GM12878 (cell line): ENCODE data around the gene CNTN4. TPM values are rescaled to one million over a fixed set of nuclear protein-coding genes. Genes with fewer than 3 reads are reported as not detected.

Experiments used
- ATAC-seq: fragments of 200-7000 bp; cut with Tn5 transposase; 3 replicates; pipeline ENCODE4 v1.9.1; 2020; ENCODE audit warnings: mild to moderate bottlenecking, moderate library complexity
- BruUV-seq: library from RNA; stranded (reverse); fragments of 400-500 nt; replicated peaks from 2 replicates; lab custom pipeline; 2021; lab: Mats Ljungman, UMichigan
- CTCF ChIA-PET: fragments of 300-600 bp; sonication (Branson Sonifier 250); formaldehyde crosslinking; extraction: SDS; loops from one replicate; lab custom pipeline; 2021; ENCODE audit warnings: inconsistent platforms; lab: Yijun Ruan, JAX
- POLR2A ChIA-PET: fragments of 350-600 bp; formaldehyde crosslinking; extraction: SDS; loops from one replicate; lab custom pipeline; 2021; ENCODE audit warnings: inconsistent platforms; lab: Charles Lee
- RAD21 ChIA-PET: fragments of 300-600 bp; sonication (Branson Sonifier 250); formaldehyde crosslinking; loops from one replicate; lab custom pipeline; 2023; ENCODE audit warnings: antibody characterized with exemption; ENCODE audit not compliant: unreplicated experiment; lab: Charles Lee
- SMC1A ChIA-PET: fragments of 300-600 bp; sonication (Branson Sonifier 250); formaldehyde crosslinking; loops from one replicate; lab custom pipeline; 2023; ENCODE audit not compliant: unreplicated experiment, uncharacterized antibody; lab: Charles Lee
- DNase-seq: peaks from one replicate; pipeline ENCODE4 v3.0.0-alpha.2; 2011; ENCODE audit warnings: low read depth, low spot score
- FAIRE-seq: peaks from 3 replicates; lab custom pipeline; 2011; peaks lifted over from hg19 to GRCh38; lab: Jason Lieb, UNC
- H2AFZ ChIP-seq: 2 replicates; pipeline ENCODE4 v1.6.0; 2011; ENCODE audit warnings: low read depth, low read length, control low read depth; ENCODE audit not compliant: control insufficient read depth
- H3K27ac ChIP-seq: 2 replicates; pipeline ENCODE4 v1.5.1; 2011; ENCODE audit warnings: control low read depth; ENCODE audit not compliant: control insufficient read depth, insufficient read depth
- H3K27me3 ChIP-seq, 2 experiments: replicated peaks in 1 of 2; 2 replicates each; pipeline versions ENCODE4 v1.6.0 to v1.6.1; 2011; ENCODE audit warnings: low read length in 1 of 2; ENCODE audit not compliant: control insufficient read depth in 2 of 2, insufficient read depth in 2 of 2
- H3K36me3 ChIP-seq, 2 experiments: 2 replicates each; pipeline ENCODE4 v1.5.1; 2011; ENCODE audit warnings: low read length in 1 of 2; ENCODE audit not compliant: control insufficient read depth in 2 of 2, insufficient read depth in 2 of 2
- H3K4me1 ChIP-seq: 2 replicates; pipeline ENCODE4 v1.6.1; 2011; ENCODE audit warnings: mild to moderate bottlenecking, low read length, moderate library complexity, mixed read lengths; ENCODE audit not compliant: control insufficient read depth, insufficient read depth
- H3K4me2 ChIP-seq: 2 replicates; pipeline ENCODE4 v1.6.0; 2011; ENCODE audit warnings: control low read depth; ENCODE audit not compliant: control insufficient read depth, insufficient read depth
- H3K4me3 ChIP-seq: fragments of 200-600 bp; sonication (generic); 2 replicates; pipeline ENCODE4 v1.5.1; 2016
- H3K79me2 ChIP-seq: 2 replicates; pipeline ENCODE4 v1.6.0; 2011; ENCODE audit warnings: low read length; ENCODE audit not compliant: control insufficient read depth, insufficient read depth
- H3K9ac ChIP-seq: 2 replicates; pipeline ENCODE4 v1.8.0; 2011; ENCODE audit warnings: low read length, control low read depth, mixed read lengths; ENCODE audit not compliant: control insufficient read depth, insufficient read depth
- H3K9me3 ChIP-seq: replicated peaks from 3 replicates; pipeline ENCODE4 v1.5.1; 2011; ENCODE audit warnings: mild to moderate bottlenecking, low read length; ENCODE audit not compliant: control insufficient read depth, insufficient read depth
- H4K20me1 ChIP-seq: 2 replicates; pipeline ENCODE4 v1.6.0; 2011; ENCODE audit not compliant: control insufficient read depth, insufficient read depth
- BACH1 ChIP-seq: fragments of 450-650 bp; IDR thresholded peaks from 2 replicates; pipeline ENCODE4 v1.6.1; 2017; ENCODE audit warnings: mild to moderate bottlenecking, borderline replicate concordance
- BHLHE40 ChIP-seq, 2 experiments: fragments of 450-650 bp in 1 of 2; IDR thresholded peaks; 2 replicates each; pipeline ENCODE4 v1.6.1; 2011 to 2017; ENCODE audit warnings: low read depth in 2 of 2, borderline replicate concordance in 1 of 2, improper control_type of control experiment in 1 of 2, low read length in 1 of 2, mild to moderate bottlenecking in 1 of 2
- CEBPZ ChIP-seq: fragments of 150-350 bp; IDR thresholded peaks from 2 replicates; pipeline ENCODE4 v1.6.1; 2016; ENCODE audit warnings: low read depth, low read length
- E2F8 ChIP-seq: fragments of 450-650 bp; IDR thresholded peaks from 2 replicates; pipeline ENCODE4 v1.6.1; 2018; ENCODE audit warnings: mild to moderate bottlenecking, low read depth, moderate library complexity; ENCODE audit not compliant: partially characterized antibody
- ELK1 ChIP-seq: IDR thresholded peaks from 2 replicates; pipeline ENCODE4 v1.6.1; 2012; ENCODE audit warnings: low read depth, low read length, improper control_type of control experiment
- HCFC1 ChIP-seq: fragments of 150-350 bp; IDR thresholded peaks from 2 replicates; pipeline ENCODE4 v1.6.1; 2014; ENCODE audit warnings: low read length
- IKZF1 ChIP-seq: fragments of 450-650 bp; conservative IDR thresholded peaks from 2 replicates; pipeline ENCODE4 v1.6.1; 2017; ENCODE audit warnings: antibody characterized with exemption, mild to moderate bottlenecking
- JUNB ChIP-seq: IDR thresholded peaks from 2 replicates; pipeline ENCODE4 v1.6.1; 2016; ENCODE audit warnings: antibody characterized with exemption, mild to moderate bottlenecking
- MEF2B ChIP-seq: fragments of 450-650 bp; IDR thresholded peaks from 2 replicates; pipeline ENCODE4 v1.6.1; 2018; ENCODE audit warnings: mild to moderate bottlenecking, moderate library complexity; ENCODE audit not compliant: partially characterized antibody, poor library complexity, severe bottlenecking
- RFX5 ChIP-seq: IDR thresholded peaks from 2 replicates; pipeline ENCODE4 v1.6.1; 2011; ENCODE audit warnings: low read depth, low read length, improper control_type of control experiment
- SIX5 ChIP-seq: IDR thresholded peaks from 2 replicates; pipeline ENCODE4 v1.6.1; 2011; ENCODE audit warnings: mild to moderate bottlenecking, low read depth, low read length, moderate library complexity; ENCODE audit not compliant: severe bottlenecking
- TBL1XR1 ChIP-seq: IDR thresholded peaks from 2 replicates; pipeline ENCODE4 v1.6.1; 2012; ENCODE audit warnings: low read depth, low read length, improper control_type of control experiment
- USF2 ChIP-seq: IDR thresholded peaks from 2 replicates; pipeline ENCODE4 v1.6.1; 2011; ENCODE audit warnings: low read depth, low read length, improper control_type of control experiment, borderline replicate concordance
- ZNF384 ChIP-seq: IDR thresholded peaks from 2 replicates; pipeline ENCODE4 v1.6.1; 2012; ENCODE audit warnings: low read depth, mild to moderate bottlenecking, low read length, improper control_type of control experiment, borderline replicate concordance
- WGBS: methylation state at CpG from one replicate; pipeline ENCODE4 v1.1.6; 2016; ENCODE audit warnings: low lambda C conversion rate; ENCODE audit not compliant: insufficient replicate concordance, insufficient coverage; ENCODE audit errors: missing lambda C conversion rate; 5-methylcytosine and 5-hydroxymethylcytosine counted together
- in situ Hi-C: fragments of 300-500 bp; cut with MboI; formaldehyde crosslinking; loops from 9 replicates; pipeline ENCODE4 v1.14.3; 2018; ENCODE audit warnings: mixed read lengths
- intact Hi-C: fragments of 100-400 bp; cut with micrococcal nuclease; formaldehyde crosslinking; loops from one replicate; pipeline ENCODE4 v1.14.2; 2022; ENCODE audit not compliant: unreplicated experiment
- polyA plus RNA-seq, 11 experiments: library from polyadenylated mRNA; depleted of rRNA in 4 of 11; unstranded in 6 of 11; stranded (reverse) in 5 of 11; fragments of >200 nt; fragmentation: Nextera tagmentation in 4 of 11; fragmentation: Illumina TruSeq in 1 of 11; extraction: Ambion mirVana in 4 of 11; extraction: Trizol in 1 of 11; gene quantifications; 1 replicate in 1 of 11; 2 replicates in 10 of 11; pipeline versions ENCODE4 v1.2.1 to v1.2.3, GENCODE V29; 2011 to 2016; ENCODE audit warnings: inconsistent platforms in 2 of 11, missing spikeins in 2 of 11, low read depth in 1 of 11
- total RNA-seq, 4 experiments: library from RNA; depleted of rRNA in 3 of 4; stranded (reverse); fragments of >200 nt in 3 of 4; fragmentation: Illumina TruSeq in 1 of 4; extraction: Trizol in 1 of 4; gene quantifications; 2 replicates each; pipeline versions ENCODE4 v1.2.1 to v1.2.3, GENCODE V29; 2013 to 2021

The CNTN4 gene
- total and polyA plus RNA-seq, 10 of the 15 experiments (the other 5 are each of a cell fraction or from before 2014, with no cell fraction given), result 0.05 to 0.43 (median 0.15) TPM; not detected in 1

GRCh38 chr3:2567451-2567850 lies 468.8 kb downstream of the CNTN4 start:
- Histone ChIP-seq H3K36me3 (no peaks in the 10 kb centered on the region), H2AFZ (no peak overlapping the region), H3K27me3 (no peaks in the 10 kb centered on the region), H3K9ac (no peak overlapping the region), H3K4me2 (no peak overlapping the region), H3K79me2 (no peaks in the 10 kb centered on the region), H3K4me3 (no peak overlapping the region), H3K4me1 (no peaks in the 10 kb centered on the region), H3K9me3 (no peaks in the 10 kb centered on the region; the same call in 2 of the 3 replicates), H4K20me1 (no peaks in the 10 kb centered on the region), H3K27ac (no peak overlapping the region)
- in situ Hi-C loops, result no loop called here
- ChIA-PET SMC1A (interaction anchor here (0.9 to 1.8 kb wide), 2 partner anchors 19 to 37 kb away, joined by 4 to 5 read pairs; no protein-coding TSS in a partner anchor), RAD21 (no interaction called here), POLR2A (no interaction called here), CTCF (interaction anchor here (1.0 kb wide), 1 partner anchor 288 kb away, joined by 3 read pairs; no protein-coding TSS in a partner anchor)
- no peak for DNase-seq
- intact Hi-C loops, result no loop called here
- ATAC-seq, result no peak
- no peak for FAIRE-seq
- BruUV-seq, result no TSS peak
- 79% methylated on average over 3 of the region's 3 CpGs for WGBS
- no peak for TF ChIP-seq USF2
- TF ChIP-seq HCFC1, result no peak
- TF ChIP-seq BHLHE40 (IDR thresholded peaks at IDR 0.05; ENCODE audit: borderline replicate concordance in 1 of 2, low read depth in 2 of 2, low read length in 1 of 2), result no peak
- TF ChIP-seq ELK1, result no peak
- no peak for TF ChIP-seq ZNF384
- TF ChIP-seq TBL1XR1, result no peak
- TF ChIP-seq MEF2B, result no peak
- TF ChIP-seq SIX5, result no peak
- TF ChIP-seq RFX5, result no peak
- no peak for TF ChIP-seq IKZF1
- TF ChIP-seq CEBPZ, result no peak
- no peak for TF ChIP-seq E2F8
- no peak for TF ChIP-seq BACH1
- no peak for TF ChIP-seq JUNB
